ENCODE results near the gene DEPDC5. TPM values are rescaled to one million over a fixed set of nuclear protein-coding genes. Genes with fewer than 3 reads are reported as not detected.

DEPDC5 gene
- total and polyA plus RNA-seq, 12 donors = 14.4 to 35.9 (median 23.1) TPM

- Histone ChIP-seq H3K9me3 (replicated peaks in 1 of 3) (no peaks in the 10 kb centered on the region), H3K27me3 (no peaks in the 10 kb centered on the region), H3K36me3 (replicated peaks in 1 of 2) (peaks cover 0 to 37% of the 10 kb centered on the region in 2 donors), H3K27ac (peak overlapping the region in 2 of 5 donors; percentile 58 to 68), H3K4me1 (replicated peaks in 1 of 2) (peaks cover 24 to 43% of the 10 kb centered on the region in 2 donors), H3K4me3 (no peak overlapping the region)
- 75 to 84% (median 80%) methylated on average over 11 of the region's 11 CpGs for WGBS, 4 donors
- DNase-seq = no peak
- intact Hi-C loops (cut with DNase I) = no loop called here
- no peak for TF ChIP-seq POLR2A (IDR thresholded peaks at IDR 0.05)
- no peak for TF ChIP-seq CTCF (IDR thresholded peaks at IDR 0.05)
These were observed 201.0 kb downstream of the DEPDC5 start for GRCh38 chr22:31954535-31955523.

GRCh38 chr22:31956360-31956759 is 202.5 kb downstream of the DEPDC5 start:
- Histone ChIP-seq H3K4me1 (replicated peaks in 1 of 2) (peaks cover 24 to 35% of the 10 kb centered on the region in 2 donors), H3K27ac (no peak overlapping the region), H3K36me3 (replicated peaks in 1 of 2) (peaks cover 0 to 28% of the 10 kb centered on the region in 2 donors), H3K4me3 (no peak overlapping the region), H3K9me3 (replicated peaks in 1 of 3) (no peaks in the 10 kb centered on the region), H3K27me3 (no peaks in the 10 kb centered on the region)
- no peak for DNase-seq
- WGBS, 4 donors = 95 to 97% (median 96%) methylated on average over 12 of the region's 12 CpGs
- no peak for TF ChIP-seq CTCF (IDR thresholded peaks at IDR 0.05)
- no peak for TF ChIP-seq POLR2A (IDR thresholded peaks at IDR 0.05)
- intact Hi-C loops (cut with DNase I) = no loop called here

Small RNA genes within 50 kb of the gene (small RNA-seq; reads per million reads assigned to genes)
- gene RN7SL20P = 0 reads per million in 2 donors

Other genes starting within 250 kb of the DEPDC5 start
- 10 to 100 TPM; 42.1 to 99.5 (median 60.8) TPM for gene PISD, start 91.8 kb upstream of the DEPDC5 start, total RNA-seq
- gene PISD, start 91.8 kb upstream of the DEPDC5 start, polyA plus RNA-seq = 10 to 100 TPM; 25.1 to 87.0 (median 68.7) TPM
- 10 to 100 TPM; 15.7 to 53.6 (median 37.0) TPM for gene PRR14L, start 3.9 kb upstream of the DEPDC5 start, total RNA-seq
- gene PRR14L, start 3.9 kb upstream of the DEPDC5 start, polyA plus RNA-seq = 10 to 100 TPM in 1 of 3 donors, 1 to 10 TPM in 2; 6.8 to 13.1 (median 10.0) TPM
- 100 to 1,000 TPM in 3 of 9 donors, 10 to 100 TPM in 6; 59.5 to 128 (median 74.3) TPM for gene YWHAH, start 190.5 kb downstream of the DEPDC5 start, total RNA-seq
- gene YWHAH, start 190.5 kb downstream of the DEPDC5 start, polyA plus RNA-seq = 100 to 1,000 TPM in 1 of 3 donors, 10 to 100 TPM in 2; 50.6 to 116 (median 53.5) TPM